Measurements from ENCODE around the gene CNNM3.

The CNNM3 gene

GRCh38 chr2:96808176-96808837 is 7.8 kb upstream of the CNNM3 start:
- no peak overlapping the region for H3K27ac ChIP-seq
- TF ChIP-seq, protein P1, sequence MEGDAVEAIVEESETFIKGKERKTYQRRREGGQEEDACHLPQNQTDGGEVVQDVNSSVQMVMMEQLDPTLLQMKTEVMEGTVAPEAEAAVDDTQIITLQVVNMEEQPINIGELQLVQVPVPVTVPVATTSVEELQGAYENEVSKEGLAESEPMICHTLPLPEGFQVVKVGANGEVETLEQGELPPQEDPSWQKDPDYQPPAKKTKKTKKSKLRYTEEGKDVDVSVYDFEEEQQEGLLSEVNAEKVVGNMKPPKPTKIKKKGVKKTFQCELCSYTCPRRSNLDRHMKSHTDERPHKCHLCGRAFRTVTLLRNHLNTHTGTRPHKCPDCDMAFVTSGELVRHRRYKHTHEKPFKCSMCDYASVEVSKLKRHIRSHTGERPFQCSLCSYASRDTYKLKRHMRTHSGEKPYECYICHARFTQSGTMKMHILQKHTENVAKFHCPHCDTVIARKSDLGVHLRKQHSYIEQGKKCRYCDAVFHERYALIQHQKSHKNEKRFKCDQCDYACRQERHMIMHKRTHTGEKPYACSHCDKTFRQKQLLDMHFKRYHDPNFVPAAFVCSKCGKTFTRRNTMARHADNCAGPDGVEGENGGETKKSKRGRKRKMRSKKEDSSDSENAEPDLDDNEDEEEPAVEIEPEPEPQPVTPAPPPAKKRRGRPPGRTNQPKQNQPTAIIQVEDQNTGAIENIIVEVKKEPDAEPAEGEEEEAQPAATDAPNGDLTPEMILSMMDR (conservative IDR thresholded peaks at IDR 0.05), result no peak
- TF ChIP-seq ZFX (IDR thresholded peaks at IDR 0.05), result no peak

- H3K27ac ChIP-seq, result no peak overlapping the region
- TF ChIP-seq, protein P1 (conservative IDR thresholded peaks at IDR 0.05), result no peak
- TF ChIP-seq ZFX (IDR thresholded peaks at IDR 0.05), result no peak
Measured at GRCh38 chr2:96809216-96809882, 6.7 kb upstream of the CNNM3 start.

DNA sequence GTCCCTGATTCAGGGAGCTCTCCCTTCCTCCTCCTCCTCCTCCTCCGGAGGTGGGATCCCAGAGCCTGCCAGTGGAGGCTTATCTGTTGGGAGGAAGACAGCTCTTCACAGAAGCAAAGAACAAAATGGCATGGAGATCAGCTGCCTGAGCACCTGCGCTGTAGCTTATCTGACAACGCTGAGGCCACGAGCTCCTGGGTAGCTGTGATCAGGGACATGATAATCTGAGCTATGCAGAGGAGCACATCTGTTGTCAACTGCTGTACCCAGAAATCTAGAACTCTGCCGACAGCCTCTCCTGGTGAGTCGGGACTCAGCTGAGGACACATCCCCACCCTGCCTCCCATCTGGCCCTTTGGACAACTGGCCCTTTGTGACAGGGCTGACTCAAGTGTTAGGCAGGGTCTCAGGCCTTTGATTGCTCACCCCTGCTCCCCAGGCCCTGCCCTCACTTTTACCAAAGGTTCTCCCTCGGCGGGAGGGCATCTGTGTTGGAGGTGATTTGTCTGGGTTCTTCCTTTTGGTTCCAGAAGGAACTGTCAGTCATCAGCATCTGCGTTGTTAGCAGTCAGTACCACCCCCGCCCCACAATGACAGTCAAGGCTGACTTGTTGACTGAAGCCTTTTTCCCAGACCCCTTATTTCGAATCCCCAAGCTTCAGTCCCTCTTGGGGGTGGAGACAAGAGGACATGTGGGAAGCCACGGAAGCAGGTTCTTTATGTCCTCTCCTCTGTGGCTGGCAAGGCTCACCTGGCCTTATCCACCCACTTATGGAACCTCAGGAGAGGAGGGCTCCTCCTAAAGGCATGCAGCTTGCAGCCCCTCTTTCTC is 5.9 kb upstream of the CNNM3 start:
- no peak overlapping the region for H3K27ac ChIP-seq
- no peak for TF ChIP-seq ZFX (IDR thresholded peaks at IDR 0.05)
- TF ChIP-seq, protein P1 (conservative IDR thresholded peaks at IDR 0.05), result no peak

- no peak overlapping the region for H3K27ac ChIP-seq
- TF ChIP-seq, protein P1 (conservative IDR thresholded peaks at IDR 0.05), result no peak
- no peak for TF ChIP-seq ZFX (IDR thresholded peaks at IDR 0.05)
Measured at GRCh38 chr2:96810783-96811192, 5.3 kb upstream of the CNNM3 start.

- no peak for TF ChIP-seq ZFX (IDR thresholded peaks at IDR 0.05)
- TF ChIP-seq, protein P1 (conservative IDR thresholded peaks at IDR 0.05), result no peak
Measured at GRCh38 chr2:96811917-96812316, 4.2 kb upstream of the CNNM3 start.

GRCh38 chr2:96813656-96814055 is 2.4 kb upstream of the CNNM3 start:
- TF ChIP-seq ZFX (IDR thresholded peaks at IDR 0.05), result no peak
- TF ChIP-seq, protein P1 (conservative IDR thresholded peaks at IDR 0.05), result no peak
- H3K27ac ChIP-seq, result no peak overlapping the region

More at GRCh38 chr2:96811917-96812316, 4.2 kb upstream of the CNNM3 start:
- H3K27ac ChIP-seq, result no peak overlapping the region

Measured in C4-2B (cell line).